HG03039 (cell line): ENCODE data around the gene KRT78.

Source experiments
- ATAC-seq: cut with Tn5 transposase; IDR thresholded peaks from one replicate; pipeline ENCODE4 v1.9.1; 2021; ENCODE audit warnings: mild to moderate bottlenecking, moderate library complexity; ENCODE audit not compliant: unreplicated experiment

KRT78 gene

GRCh38 chr12:52839436-52840105, 9.2 kb downstream of the KRT78 start:
- no peak for ATAC-seq

- ATAC-seq, result no peak
Measured at GRCh38 chr12:52838609-52839435, 10.0 kb downstream of the KRT78 start.

- ATAC-seq, result no peak
Measured at GRCh38 chr12:52837781-52838608, 10.8 kb downstream of the KRT78 start.

GRCh38 chr12:52837413-52837741, 11.4 kb downstream of the KRT78 start:
- no peak for ATAC-seq

GRCh38 chr12:52836491-52837412, 12.0 kb downstream of the KRT78 start:
- ATAC-seq, result no peak

GRCh38 chr12:52836042-52836466, 12.7 kb downstream of the KRT78 start:
- ATAC-seq, result no peak

- ATAC-seq, result no peak
Measured at GRCh38 chr12:52835271-52836041, 13.3 kb downstream of the KRT78 start.

- no peak for ATAC-seq
Measured at GRCh38 chr12:52834727-52835001, 14.1 kb downstream of the KRT78 start.

GRCh38 chr12:52833922-52834726, 14.7 kb downstream of the KRT78 start, which contains the start of gene KRT79:
Gene KRT79 (minus strand): TSS chr12:52834311. CDS start chr12:52834260, 51 bp downstream.
- ATAC-seq, result no peak

- no peak for ATAC-seq
Measured at GRCh38 chr12:52832985-52833905, 15.5 kb downstream of the KRT78 start.

- no peak for ATAC-seq
Measured at GRCh38 chr12:52832451-52832850, 16.3 kb downstream of the KRT78 start.

- ATAC-seq, result no peak
Measured at GRCh38 chr12:52831251-52831650, 17.5 kb downstream of the KRT78 start.

GRCh38 chr12:52829986-52830770, 18.6 kb downstream of the KRT78 start:
- no peak for ATAC-seq

- no peak for ATAC-seq
Measured at GRCh38 chr12:52828591-52829021, 20.2 kb downstream of the KRT78 start.

- no peak for ATAC-seq
Measured at GRCh38 chr12:52828156-52828555, 20.6 kb downstream of the KRT78 start.

GRCh38 chr12:52827499-52828090, 21.2 kb downstream of the KRT78 start:
- no peak for ATAC-seq
